Prostate gland (tissue), 2 donors: ENCODE results near the gene RHBDD2.

Experiments used
- POLR2A ChIP-seq: fragments of 450-650 bp; IDR thresholded peaks from one replicate; pipeline ENCODE4 v1.6.1; 2016; ENCODE audit warnings: antibody characterized with exemption, mild to moderate bottlenecking
- TF ChIP-seq, protein P1 (sequence below), 4 experiments: fragments of 200-600 bp in 2 of 4; fragments of 450-650 bp in 2 of 4; sonication (generic) in 2 of 4; IDR thresholded peaks; 1 replicate in 3 of 4; 2 replicates in 1 of 4; pipeline ENCODE4 v1.5.1; 2016 to 2019; ENCODE audit warnings: antibody characterized with exemption in 4 of 4, mild to moderate bottlenecking in 2 of 4, moderate library complexity in 2 of 4

DNA sequence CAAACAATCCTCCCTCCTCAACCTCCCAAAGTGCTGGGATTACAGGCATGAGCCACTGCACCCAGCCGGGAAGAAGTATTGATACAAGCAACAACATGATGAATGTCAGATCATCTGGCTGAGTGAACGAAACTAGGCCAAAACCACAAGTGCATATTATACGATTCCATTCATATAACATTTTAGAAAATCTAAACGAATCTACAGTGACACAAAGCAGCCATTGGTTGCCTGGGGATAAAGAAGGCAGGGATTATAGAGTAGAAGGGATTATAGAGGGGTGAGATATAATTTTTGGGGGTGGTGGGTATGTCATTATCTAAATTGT lies 11.5 kb upstream of the RHBDD2 start:
- TF ChIP-seq, protein P1, sequence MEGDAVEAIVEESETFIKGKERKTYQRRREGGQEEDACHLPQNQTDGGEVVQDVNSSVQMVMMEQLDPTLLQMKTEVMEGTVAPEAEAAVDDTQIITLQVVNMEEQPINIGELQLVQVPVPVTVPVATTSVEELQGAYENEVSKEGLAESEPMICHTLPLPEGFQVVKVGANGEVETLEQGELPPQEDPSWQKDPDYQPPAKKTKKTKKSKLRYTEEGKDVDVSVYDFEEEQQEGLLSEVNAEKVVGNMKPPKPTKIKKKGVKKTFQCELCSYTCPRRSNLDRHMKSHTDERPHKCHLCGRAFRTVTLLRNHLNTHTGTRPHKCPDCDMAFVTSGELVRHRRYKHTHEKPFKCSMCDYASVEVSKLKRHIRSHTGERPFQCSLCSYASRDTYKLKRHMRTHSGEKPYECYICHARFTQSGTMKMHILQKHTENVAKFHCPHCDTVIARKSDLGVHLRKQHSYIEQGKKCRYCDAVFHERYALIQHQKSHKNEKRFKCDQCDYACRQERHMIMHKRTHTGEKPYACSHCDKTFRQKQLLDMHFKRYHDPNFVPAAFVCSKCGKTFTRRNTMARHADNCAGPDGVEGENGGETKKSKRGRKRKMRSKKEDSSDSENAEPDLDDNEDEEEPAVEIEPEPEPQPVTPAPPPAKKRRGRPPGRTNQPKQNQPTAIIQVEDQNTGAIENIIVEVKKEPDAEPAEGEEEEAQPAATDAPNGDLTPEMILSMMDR (IDR thresholded peaks at IDR 0.05): no peak
- no peak for TF ChIP-seq POLR2A
